IPS-18c (cell line): ENCODE results near the gene DPP6.

Experiments
- H3K4me3 ChIP-seq: 2 replicates; pipeline ENCODE4 v1.7.0; 2013; ENCODE audit warnings: low read depth, mild to moderate bottlenecking, low read length, moderate library complexity; ENCODE audit not compliant: insufficient read depth
- H3K9me3 ChIP-seq: one replicate; pipeline ENCODE4 v1.6.1; 2013; ENCODE audit warnings: mild to moderate bottlenecking, low read length, moderate library complexity; ENCODE audit not compliant: control insufficient read depth, insufficient read depth

The DPP6 gene

DNA sequence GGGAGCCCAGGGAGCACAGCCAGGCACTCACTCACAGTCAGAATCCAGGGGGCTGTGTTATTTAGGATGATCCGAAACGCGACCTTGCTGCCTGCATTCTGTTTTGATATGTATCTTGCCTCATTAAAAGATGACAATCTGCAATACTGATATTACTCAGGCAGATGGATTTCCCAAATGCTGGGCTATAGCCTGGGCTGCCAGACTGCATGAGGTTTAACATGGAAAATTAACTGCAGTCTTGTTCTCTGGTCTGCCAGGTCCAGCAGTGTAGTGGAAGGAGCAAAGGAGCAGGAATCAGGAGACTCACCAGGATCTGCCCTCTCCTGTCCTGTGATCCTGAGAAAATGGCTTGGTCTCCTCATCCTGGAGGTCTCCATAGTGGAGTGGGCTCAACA lies 692.7 kb downstream of the DPP6 start:
- Histone ChIP-seq H3K4me3 (no peak overlapping the region), H3K9me3 (no peaks in the 10 kb centered on the region)

DNA sequence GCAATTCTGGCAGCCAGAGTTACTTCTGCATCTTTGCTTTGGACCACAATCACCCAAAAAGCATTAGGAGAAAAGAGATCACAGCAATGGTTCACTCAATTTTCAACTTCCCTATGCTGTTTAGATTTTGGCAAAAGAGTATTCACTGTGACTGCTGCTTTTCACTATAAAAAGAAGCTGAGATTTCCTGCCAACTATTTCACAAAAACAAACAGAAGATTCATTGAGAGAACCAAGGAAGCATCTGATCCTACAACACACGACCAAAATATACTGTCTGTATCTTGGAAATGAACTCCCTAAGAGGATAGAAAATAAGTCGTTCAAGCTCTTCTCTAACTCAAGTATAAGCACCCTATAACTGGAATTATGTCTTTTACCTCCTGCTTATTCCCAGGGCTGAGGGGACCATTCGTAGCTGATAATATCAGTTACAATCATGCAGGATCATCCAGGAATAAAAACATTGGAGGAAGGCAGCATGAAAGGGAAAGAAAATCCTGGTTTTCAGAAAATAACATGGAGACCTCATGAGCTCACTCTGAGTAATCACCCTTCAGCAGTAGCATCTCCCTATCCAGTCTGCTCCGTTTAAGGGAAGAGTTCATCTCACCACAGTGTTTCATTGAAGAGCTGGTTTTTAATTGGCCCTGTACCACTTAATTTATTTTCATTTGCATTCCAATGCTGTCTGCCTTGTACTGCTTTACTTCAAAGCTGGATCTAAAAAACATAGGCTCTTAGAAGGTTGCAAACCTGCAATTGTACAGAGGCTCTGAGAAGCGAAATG lies 694.6 kb downstream of the DPP6 start:
- no peaks in the 10 kb centered on the region for H3K9me3 ChIP-seq
- H3K4me3 ChIP-seq: no peak overlapping the region

DNA sequence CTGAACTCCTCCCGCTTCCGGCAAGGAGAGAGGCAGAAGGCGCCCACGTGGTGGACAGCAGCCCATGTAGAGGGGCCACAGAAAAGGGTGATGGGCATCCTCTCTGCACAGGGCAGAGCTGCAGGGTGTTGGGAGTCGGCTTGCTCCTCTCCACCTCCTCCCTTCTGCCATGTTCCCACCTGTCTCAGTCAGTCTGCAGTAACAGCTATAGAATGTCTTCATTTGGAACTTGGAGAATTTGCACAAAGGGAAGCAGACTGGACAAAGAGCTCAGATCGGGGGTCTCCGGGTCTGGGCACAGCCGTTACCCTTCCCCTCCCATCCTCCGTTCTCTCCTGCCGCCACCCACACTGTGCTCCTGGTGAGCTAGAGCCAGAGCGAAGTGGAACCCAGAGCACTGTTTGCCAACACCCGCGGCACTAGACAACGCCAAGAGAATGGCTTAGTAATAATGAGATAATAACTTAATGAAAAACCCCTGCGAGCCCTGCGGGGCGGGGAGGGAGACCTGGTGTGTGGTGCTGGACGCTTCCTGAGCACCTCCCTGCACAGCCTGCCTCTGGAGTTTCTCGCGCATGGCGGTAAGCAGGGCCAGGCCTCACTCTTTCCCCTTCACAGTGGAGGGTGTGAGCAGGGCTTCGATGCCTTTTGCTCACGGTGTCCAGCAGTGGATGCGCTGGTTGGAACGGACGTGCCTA lies 696.0 kb downstream of the DPP6 start:
- Histone ChIP-seq H3K9me3 (no peaks in the 10 kb centered on the region), H3K4me3 (no peak overlapping the region)

DNA sequence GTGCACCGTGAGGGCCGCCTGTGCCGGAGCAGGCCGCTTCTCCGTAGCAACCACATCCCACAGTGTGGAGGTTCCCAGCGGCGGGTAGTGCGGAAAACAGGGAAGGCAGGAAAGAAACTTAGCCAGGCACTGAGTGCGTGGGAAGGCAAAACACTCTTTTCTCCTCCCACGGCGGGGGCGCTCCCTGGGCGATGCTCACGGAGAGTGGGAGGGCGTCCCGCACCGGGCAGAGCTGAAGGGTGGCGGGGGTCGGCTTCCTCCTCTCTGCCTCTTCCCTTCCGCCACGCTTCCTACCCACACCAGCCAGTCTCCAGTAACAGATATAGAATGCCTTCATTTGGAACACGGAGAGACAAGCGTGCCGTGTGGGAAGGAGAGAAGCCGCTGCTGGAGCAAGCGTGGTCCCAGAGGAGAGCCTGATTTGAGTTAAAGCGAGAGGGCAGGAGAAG lies 698.2 kb downstream of the DPP6 start:
- no peak overlapping the region for H3K4me3 ChIP-seq
- H3K9me3 ChIP-seq: no peaks in the 10 kb centered on the region

DNA sequence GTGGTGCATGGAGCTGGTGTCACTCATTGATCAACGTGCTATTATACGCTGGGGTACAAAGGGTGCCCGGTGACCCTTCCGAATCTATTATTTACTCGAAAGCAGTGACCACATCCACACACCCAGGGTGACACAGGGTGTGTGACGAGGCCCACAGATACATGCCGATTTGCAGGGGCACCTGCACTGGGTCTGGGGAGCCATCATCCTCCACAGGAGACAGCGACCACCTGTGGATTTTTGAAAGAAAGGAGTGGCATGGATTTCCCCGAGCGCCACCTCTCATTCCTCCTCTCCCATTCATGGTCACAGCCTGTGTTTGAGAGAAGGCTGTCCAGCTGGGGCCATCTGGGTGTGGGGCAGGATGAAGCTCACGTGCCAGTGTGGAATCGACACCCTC lies 701.0 kb downstream of the DPP6 start:
- no peaks in the 10 kb centered on the region for H3K9me3 ChIP-seq
- no peak overlapping the region for H3K4me3 ChIP-seq

DNA sequence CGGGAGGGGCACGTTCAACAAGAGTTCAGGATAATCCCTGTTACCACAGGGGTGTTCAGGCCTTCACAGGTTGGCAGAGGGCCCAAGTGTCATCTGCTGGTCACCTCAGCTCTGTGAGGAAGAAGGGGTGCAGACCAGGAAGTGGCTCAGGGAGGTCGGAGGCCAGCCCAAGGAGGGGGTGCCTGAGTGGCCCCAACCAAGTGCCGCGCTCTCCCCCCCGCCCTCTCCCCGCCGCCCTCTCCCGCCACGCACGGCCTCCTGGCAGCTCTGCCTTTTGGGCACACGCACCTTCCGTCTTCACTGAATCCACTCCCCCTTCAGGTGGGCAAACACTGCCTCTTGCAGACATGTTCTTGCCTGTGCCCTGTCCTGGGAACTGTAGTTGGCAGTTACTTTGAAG lies 705.6 kb downstream of the DPP6 start:
- Histone ChIP-seq H3K9me3 (no peaks in the 10 kb centered on the region), H3K4me3 (no peak overlapping the region)

DNA sequence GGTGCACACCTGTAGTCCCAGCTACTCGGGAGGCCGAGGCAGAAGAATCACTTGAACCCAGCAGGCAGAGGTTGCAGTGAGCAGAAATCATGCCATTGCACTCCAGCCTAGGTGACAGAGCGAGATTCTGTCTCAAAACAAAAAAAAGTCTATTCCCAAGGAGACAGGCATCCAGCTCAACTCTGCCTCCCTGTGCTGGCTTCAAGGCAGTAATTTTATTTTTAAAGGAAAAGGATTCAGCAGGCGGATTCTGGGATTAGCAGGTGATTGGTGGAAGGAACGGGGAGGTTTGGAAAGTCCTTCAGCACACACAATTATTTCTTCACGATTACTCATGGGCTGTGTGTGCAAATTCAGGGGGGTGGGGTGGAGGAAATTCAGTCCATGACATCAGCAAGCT lies 707.8 kb downstream of the DPP6 start:
- H3K9me3 ChIP-seq: no peaks in the 10 kb centered on the region
- H3K4me3 ChIP-seq: no peak overlapping the region

DNA sequence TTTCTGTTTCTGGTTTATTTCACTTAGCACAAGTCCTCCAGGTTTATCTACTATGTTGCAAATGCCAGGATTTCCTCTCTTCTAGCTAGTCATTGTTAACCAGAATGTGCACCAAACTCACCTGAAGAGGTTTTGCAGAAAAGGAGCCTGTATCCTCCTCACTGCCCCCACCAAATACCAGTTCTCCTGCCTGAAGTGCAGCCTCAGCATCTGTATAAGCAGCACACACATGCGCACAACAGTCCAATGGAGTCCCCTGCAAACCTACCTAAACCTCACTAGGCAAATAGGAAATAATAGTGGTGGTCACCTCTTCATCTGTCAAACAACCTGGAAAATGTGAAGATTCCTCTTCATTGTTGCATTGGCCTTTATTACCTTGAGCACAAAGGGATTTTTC lies 712.9 kb downstream of the DPP6 start:
- peaks cover 5% of the 10 kb centered on the region for H3K9me3 ChIP-seq
- no peak overlapping the region for H3K4me3 ChIP-seq

DNA sequence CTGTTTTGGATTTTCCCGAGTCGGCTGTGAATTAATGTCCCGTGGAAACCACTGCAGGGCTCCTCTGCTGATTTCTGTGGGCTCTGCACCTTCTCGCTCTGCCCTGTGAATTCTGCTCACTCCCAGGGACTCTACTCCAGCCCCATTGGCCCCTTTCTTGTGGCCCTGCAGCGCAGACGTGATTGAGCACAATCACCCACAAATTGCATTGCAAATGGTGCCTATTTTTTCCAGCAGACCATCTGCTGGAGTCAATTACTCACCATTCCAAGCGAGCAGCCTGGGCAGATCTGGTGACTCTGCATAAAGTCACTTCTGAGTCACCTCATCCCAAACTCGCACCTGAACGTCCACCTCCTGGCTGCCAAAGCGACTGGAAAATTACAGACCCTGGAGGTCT lies 714.9 kb downstream of the DPP6 start:
- H3K4me3 ChIP-seq: no peak overlapping the region
- H3K9me3 ChIP-seq: peaks cover 5% of the 10 kb centered on the region

DNA sequence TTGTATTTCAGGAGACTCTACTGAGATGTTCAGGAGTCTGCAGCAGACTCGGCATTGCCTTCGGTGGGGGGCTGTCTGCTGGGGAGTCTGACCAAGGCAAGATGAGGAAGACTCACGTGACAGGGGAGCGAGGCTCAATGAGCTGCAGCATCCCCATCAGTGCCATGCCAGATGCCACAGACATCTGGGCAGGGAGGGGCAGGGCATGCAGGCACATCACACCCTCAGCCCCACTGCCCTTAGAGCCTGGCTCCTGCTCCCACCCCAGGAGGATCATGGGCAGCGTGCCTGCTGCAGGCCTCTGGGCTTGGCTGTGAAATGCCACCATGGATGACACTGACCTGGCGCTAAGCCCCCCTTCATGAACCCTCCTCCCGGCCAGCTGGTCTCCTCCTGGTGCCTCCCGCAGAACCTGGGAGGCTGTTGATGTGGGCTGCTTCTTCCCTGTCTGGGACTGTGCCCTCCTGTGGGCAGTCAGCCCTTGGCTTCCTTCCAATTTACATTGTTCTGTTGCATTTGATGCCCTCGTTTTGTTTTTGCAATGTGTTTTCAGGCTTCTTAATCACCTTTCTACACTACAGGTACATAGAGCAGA lies 715.7 kb downstream of the DPP6 start:
- H3K9me3 ChIP-seq: peaks cover 5% of the 10 kb centered on the region
- no peak overlapping the region for H3K4me3 ChIP-seq

DNA sequence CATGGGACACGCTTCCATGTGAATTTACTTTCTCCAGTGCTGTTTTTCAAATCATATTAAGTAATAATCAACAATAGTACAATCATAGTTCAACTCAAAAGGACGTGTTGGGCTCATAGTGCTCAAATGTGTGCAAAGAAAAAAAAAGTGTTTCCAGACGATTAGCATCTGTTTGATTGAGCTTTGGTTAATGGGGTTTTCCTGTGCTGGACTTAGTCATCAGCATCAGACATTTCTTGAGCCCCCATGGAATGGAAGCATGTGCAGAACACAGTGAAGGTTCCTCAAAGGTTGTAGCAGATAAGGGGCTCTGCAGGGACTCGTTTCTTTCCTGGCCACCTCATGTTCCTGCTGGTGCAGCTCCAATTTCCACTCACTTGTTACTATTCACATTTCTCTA lies 716.8 kb downstream of the DPP6 start:
- Histone ChIP-seq H3K4me3 (no peak overlapping the region), H3K9me3 (peaks cover 5% of the 10 kb centered on the region)

DNA sequence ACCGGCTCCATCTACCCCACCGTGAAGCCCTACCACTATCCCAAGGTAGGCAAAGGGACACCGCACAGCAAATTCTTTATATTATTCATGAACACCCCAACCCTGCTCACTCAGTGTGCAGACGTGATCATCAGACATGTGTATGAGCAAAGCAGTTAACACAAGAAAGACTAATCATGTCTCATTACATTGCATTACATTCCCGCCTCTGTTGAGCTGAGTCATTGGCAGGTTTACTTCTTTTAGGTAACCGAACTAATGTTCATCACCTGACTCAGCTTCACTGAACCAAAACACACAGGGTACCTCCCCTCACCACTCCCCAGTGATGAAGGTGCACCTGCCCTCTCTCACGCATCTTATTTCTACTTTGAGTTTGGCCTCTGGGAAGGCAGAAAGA lies 717.3 kb downstream of the DPP6 start:
- peaks cover 5% of the 10 kb centered on the region for H3K9me3 ChIP-seq
- H3K4me3 ChIP-seq: no peak overlapping the region

DNA sequence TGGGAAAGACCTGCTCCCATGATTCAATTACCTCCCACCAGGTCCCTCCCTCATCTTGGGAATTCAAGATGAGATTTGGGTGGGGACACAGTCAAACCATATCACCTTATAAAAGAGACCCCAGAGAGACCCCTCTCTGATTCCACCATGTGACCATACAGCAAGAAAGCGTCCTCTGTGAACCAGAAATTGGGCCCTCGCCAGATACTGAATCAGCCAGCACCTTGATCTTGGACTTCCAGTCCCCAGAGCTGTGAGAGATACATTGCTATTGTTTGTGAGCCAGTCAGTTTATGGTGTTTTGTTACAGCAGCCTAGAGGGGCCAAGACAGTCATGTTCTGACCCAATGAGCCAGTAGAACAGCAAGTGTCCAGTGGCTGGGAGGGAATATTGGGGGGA lies 718.2 kb downstream of the DPP6 start:
- Histone ChIP-seq H3K9me3 (peaks cover 7% of the 10 kb centered on the region), H3K4me3 (no peak overlapping the region)

DNA sequence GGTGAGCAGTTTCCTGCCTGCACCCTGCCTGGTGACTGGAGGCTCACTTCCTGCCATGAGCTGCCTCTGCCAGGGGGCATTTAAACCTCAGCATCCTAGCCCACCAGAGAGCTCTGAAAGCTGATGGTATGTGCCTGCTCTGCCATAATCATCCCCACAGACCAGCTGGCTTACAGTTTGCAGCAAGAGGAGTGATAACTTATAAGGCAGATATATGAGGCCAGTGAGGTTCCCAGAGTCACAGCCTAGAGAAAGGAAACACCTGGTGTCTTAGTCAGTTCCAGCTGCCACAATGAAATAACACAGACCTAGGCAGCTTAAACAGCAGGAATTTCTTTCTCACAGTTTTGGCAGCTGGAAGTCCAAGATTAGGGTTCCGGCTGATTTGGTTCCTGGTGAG lies 718.8 kb downstream of the DPP6 start:
- Histone ChIP-seq H3K4me3 (no peak overlapping the region), H3K9me3 (peaks cover 7% of the 10 kb centered on the region)

DNA sequence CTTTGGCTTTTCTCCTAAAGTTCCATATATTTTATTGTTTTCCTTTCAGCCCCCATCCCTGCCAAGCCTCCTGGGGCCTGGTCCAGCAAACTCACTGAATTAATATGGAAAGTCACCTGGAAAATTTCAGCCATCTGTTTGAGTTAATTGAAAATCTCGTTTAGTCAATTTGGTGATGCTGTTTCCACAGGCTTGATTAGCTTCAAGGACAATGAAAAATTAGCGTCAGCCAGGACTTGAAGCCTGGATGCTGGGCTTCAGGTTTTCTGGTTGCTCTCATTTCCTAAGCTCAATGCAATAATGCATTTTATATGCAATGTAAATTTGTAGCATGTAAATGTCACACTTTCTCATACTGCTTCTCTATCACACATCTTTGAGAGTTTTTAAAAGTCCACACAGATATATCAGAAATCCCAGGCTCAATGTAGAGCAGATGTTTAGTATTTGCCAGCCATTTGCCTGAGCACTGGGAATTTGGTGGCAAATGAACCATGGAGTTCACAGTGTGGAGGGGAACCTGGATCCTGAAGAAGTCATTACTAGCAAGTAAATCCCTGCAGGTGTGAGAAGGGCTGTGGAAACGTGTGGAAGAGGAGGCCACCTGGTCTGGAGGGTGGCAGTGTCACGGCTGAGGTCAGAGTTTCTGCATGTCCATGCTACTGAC lies 722.2 kb downstream of the DPP6 start:
- Histone ChIP-seq H3K4me3 (no peak overlapping the region), H3K9me3 (peaks cover 5% of the 10 kb centered on the region)

DNA sequence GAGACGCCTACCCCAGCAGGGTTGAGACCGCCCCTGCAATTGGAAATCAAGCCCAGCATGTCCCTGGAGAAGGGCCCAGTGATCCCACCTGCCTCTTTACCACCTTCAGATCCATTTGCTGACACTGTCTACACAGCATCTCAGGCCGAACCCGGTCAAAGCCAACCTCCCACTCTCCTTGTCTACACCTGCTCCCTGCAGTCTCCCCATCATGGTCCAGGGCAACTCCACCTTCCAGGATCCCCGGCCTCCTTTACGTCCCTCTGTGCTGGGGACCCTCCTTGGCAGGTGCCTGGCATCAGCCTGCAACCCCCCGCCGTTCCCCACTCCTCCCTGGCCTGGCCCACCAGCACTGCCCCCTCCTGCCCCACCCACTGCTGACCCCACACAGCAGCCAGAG lies 723.5 kb downstream of the DPP6 start:
- peaks cover 2% of the 10 kb centered on the region for H3K9me3 ChIP-seq
- H3K4me3 ChIP-seq: no peak overlapping the region

DNA sequence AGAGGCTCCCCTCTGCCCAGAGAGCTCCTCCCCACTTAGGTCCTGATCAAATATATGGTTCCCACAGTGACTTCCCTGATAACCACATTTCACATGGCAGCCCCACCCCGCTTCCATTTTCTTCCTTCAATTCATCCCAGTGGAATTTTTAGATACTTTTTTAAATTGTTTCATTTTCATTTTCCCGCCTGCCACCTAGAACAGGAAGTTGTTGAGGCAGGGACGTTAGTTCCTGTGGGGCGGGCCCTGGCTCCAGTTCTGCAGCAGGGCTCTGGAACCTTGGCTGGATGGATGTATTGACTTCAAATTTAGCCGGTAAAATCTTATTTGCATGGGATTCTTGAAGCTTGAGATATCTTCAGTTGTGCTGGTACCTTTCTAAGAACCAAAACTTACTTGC lies 724.2 kb downstream of the DPP6 start:
- Histone ChIP-seq H3K4me3 (no peak overlapping the region), H3K9me3 (peaks cover 2% of the 10 kb centered on the region)

DNA sequence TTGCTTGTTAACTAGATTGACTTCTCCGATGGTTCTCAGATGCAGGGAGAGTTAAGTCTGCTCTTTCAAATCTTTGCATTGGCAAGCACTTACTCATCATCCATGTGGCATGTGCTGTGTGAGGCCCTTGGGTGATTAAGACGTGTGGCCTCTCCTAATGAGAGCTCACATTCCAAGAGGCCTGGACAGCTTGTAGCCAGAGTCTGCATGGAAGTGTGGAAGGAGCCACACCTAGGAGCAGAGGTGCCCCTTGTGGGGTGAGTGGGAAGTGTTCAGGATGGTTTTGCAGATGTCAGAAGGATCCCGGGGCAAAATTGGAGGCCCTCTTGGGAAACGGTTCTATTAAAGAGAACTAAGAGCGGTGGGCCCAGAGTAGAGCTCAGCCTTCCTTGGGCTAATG lies 724.8 kb downstream of the DPP6 start:
- peaks cover 2% of the 10 kb centered on the region for H3K9me3 ChIP-seq
- no peak overlapping the region for H3K4me3 ChIP-seq
